Fibroblast of lung (primary cell): ENCODE results near the gene C1orf74.

Source experiments
- EZH2 ChIP-seq: IDR thresholded peaks from 2 replicates; pipeline ENCODE4 v1.5.1; 2012; ENCODE audit warnings: low read length, control low read depth, mild to moderate bottlenecking; ENCODE audit errors: missing control alignments
- TF ChIP-seq, protein P1 (sequence below), 2 donors: IDR thresholded peaks in 1 of 2; conservative IDR thresholded peaks in 1 of 2; 1 replicate in 1 of 2; 2 replicates in 1 of 2; pipeline ENCODE4 v1.5.1; 2011 to 2012; ENCODE audit warnings: low read length in 2 of 2, control low read depth in 1 of 2, inconsistent platforms in 1 of 2, low read depth in 1 of 2, mild to moderate bottlenecking in 1 of 2

DNA sequence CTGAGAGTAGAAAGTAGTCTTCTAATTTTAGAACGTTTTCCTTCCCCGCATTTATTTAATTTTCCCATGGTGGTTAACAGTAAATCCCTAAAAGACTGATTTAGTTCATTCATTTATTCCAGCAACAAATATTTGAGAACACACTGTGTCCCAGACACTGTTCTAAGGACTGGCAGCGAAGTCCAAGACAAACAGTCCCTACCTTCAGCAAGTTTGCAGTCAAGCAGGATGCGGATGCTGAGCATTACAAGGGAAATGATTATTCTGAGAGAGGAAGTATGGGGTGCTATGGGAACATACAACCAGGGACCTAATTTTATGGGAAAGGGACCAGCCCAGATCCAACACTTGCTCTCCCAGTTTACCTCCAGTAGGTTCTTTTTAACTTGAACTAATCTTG, 1.2 kb upstream of the C1orf74 start:
- TF ChIP-seq, protein P1, sequence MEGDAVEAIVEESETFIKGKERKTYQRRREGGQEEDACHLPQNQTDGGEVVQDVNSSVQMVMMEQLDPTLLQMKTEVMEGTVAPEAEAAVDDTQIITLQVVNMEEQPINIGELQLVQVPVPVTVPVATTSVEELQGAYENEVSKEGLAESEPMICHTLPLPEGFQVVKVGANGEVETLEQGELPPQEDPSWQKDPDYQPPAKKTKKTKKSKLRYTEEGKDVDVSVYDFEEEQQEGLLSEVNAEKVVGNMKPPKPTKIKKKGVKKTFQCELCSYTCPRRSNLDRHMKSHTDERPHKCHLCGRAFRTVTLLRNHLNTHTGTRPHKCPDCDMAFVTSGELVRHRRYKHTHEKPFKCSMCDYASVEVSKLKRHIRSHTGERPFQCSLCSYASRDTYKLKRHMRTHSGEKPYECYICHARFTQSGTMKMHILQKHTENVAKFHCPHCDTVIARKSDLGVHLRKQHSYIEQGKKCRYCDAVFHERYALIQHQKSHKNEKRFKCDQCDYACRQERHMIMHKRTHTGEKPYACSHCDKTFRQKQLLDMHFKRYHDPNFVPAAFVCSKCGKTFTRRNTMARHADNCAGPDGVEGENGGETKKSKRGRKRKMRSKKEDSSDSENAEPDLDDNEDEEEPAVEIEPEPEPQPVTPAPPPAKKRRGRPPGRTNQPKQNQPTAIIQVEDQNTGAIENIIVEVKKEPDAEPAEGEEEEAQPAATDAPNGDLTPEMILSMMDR (conservative IDR thresholded peaks at IDR 0.05 in 1 of 2, IDR thresholded peaks at IDR 0.05 in 1 of 2; ENCODE audit: low read depth in 1 of 2, low read length in 2 of 2): no peak
- no peak for TF ChIP-seq EZH2
